ENCODE results near the gene ZNF579.

Gene ZNF579

DNA sequence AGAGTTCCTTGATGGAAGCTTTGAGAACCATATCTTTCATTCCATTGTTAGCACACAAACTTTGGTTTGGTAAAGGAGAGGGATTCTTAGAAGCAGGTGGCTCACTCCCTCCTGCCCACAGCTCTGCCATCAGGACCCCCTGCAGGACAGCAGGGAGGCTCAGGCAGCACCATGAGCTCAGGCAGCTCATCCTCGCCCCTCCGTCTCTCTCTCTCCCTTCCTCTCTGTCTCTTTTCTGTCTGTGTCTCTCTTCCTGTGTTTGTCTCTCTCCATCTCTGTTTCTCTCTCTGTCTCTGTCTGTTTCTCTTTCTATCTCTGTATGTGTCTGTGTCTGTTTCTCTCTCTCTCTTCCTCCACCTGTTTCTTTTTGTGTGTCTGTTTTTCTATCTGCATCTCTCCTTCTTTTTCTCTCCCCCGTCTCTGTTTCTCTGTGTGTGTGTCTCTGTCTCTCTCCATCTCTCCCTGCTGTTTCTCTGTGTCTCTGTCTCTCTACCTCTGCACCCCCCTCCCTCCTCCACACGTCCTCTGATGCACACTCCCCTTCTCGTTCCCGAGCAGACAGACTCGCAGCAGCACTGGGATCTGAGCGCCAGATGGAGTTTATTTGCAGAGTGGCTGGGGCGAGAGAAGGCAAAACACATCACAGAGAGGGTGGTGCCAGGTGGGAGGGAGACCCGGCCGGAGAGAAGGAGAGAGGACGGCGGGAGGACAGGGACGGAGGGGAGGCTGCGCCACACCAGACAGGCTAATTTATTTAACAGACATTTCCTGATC lies 52.4 kb downstream of the ZNF579 start:
- H2AFZ ChIP-seq (ENCODE audit: low read length, unreplicated experiment) = no peak overlapping the region
- no peaks in the 10 kb centered on the region; the same call in 1 of the 2 replicates for H3K27me3 ChIP-seq (ENCODE audit: insufficient read depth, low read length)
- no peak overlapping the region for H3K27ac ChIP-seq (ENCODE audit: low read depth, low read length)
- H3K79me2 ChIP-seq (ENCODE audit: control insufficient read depth, insufficient read depth, low read length, unreplicated experiment) = no peaks in the 10 kb centered on the region
- no peaks in the 10 kb centered on the region for H3K36me3 ChIP-seq (ENCODE audit: insufficient read depth, low read length)
- H3K4me3 ChIP-seq (ENCODE audit: low read depth, low read length) = no peak overlapping the region
- H3K4me1 ChIP-seq (ENCODE audit: control insufficient read depth, insufficient read depth, low read length, unreplicated experiment) = no peaks in the 10 kb centered on the region

DNA sequence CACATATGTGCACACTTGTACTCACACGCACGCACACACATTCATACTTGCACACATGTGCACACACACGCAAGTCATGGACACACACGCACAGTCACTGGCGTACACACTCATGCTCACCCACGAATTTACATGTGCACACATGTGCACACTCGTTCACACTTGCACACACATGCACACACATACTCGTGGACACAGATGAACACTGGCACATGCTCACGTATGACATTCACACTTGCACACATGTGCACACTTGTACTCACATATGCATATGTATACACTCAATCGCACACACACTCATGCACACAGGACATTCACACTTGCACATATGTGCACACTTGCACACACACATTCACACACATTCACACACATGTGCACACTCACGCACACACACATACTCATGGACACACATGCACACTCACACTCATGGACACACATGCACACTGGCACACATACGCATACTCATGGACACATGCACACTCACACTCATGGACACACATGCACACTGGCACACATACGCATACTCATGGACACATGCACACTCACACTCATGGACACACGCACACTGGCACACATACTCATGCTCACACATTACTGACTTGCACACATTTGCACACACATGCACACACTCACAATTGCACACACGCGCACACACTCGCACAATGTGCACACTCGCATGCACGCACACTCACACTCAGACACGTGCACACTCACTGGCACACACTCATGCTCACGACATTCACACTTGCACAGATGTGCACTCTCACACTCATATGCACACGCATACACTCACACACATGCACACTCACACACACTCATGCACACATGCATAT lies 53.2 kb downstream of the ZNF579 start:
- H3K79me2 ChIP-seq (ENCODE audit: control insufficient read depth, insufficient read depth, low read length, unreplicated experiment) = no peaks in the 10 kb centered on the region
- H2AFZ ChIP-seq (ENCODE audit: low read length, unreplicated experiment) = no peak overlapping the region
- no peak overlapping the region for H3K27ac ChIP-seq (ENCODE audit: low read depth, low read length)
- H3K27me3 ChIP-seq (ENCODE audit: insufficient read depth, low read length) = no peaks in the 10 kb centered on the region; the same call in 1 of the 2 replicates
- no peak overlapping the region for H3K4me3 ChIP-seq (ENCODE audit: low read depth, low read length)
- H3K4me1 ChIP-seq (ENCODE audit: control insufficient read depth, insufficient read depth, low read length, unreplicated experiment) = no peaks in the 10 kb centered on the region
- no peaks in the 10 kb centered on the region for H3K36me3 ChIP-seq (ENCODE audit: insufficient read depth, low read length)

Data from ACC112 (cell line).